GM20431 (cell line): Measurements from ENCODE around the gene LHFPL2.

Experiments used
- in situ Hi-C: fragments of 300-500 bp; cut with MseI, MboI; formaldehyde crosslinking; loops from one replicate; pipeline ENCODE4 v1.15.0; 2020; ENCODE audit warnings: low sequenced_read_pairs; ENCODE audit not compliant: unreplicated experiment

LHFPL2 gene

DNA sequence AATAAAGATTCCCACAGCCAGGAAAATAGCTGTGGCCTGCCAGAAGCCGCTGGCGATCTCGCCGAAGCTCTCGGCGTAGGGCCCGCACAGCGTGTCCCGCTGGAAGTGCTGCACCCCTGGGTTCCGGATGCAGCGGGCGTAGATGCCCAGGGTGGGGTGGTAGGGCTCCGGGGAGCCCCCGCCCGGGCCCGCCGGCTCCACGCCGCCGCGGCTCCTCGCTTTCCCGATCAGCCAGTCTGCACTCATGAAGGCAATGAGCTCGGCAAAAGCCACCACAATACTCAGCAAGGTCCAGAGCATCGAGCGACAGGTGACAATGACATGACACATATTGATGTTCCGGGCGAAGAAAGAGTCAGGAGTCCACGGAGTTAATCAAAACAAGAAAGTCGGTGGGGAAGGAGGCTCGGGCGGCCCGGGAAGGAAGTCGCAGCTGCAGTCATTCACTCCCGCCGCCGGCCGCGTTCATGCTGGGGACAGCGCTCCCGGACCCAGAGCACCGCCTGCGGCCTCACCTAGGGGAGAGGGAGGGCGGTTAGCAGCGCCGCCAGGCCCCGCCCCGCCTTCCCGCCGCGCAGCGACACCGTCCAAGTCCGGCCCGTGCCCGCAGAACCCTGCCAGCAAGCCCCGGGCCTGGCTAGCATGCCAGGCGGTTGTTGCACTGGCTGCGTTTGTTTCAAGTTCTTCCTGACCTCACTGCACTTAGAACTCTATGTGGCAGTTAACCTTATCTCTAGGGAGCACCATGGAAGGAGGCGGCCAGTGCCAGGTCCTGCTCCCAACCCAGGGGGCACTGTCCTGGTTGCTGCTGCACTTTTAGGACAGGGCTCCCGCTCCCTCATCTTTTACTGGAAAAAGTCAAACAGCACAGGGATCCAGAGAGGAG is 138.4 kb downstream of the LHFPL2 start:
- in situ Hi-C loops, result no loop called here

- in situ Hi-C loops, result no loop called here
Measured at GRCh38 chr5:78509145-78509865, 139.3 kb downstream of the LHFPL2 start.

GRCh38 chr5:78508186-78508765 is 140.3 kb downstream of the LHFPL2 start:
- in situ Hi-C loops, result no loop called here

DNA sequence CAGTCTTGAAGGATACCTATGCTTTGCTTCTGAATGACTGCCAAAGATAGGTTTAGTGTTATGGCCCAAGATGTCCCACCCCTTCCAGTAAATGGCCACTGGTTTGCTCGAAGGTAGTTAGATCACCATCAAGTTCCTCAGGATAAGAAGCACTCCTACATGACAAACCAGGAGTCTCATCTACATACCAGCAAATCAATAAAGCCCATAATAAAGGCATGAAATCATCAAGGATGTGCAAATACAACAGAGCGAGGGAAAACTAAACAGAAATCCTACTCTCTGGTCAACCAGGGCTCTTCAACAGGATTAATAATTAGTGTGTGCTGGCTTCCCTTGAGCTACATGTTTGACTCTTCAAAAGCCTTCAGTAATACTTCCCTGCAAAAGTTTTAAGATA is 141.0 kb downstream of the LHFPL2 start:
- in situ Hi-C loops, result no loop called here

DNA sequence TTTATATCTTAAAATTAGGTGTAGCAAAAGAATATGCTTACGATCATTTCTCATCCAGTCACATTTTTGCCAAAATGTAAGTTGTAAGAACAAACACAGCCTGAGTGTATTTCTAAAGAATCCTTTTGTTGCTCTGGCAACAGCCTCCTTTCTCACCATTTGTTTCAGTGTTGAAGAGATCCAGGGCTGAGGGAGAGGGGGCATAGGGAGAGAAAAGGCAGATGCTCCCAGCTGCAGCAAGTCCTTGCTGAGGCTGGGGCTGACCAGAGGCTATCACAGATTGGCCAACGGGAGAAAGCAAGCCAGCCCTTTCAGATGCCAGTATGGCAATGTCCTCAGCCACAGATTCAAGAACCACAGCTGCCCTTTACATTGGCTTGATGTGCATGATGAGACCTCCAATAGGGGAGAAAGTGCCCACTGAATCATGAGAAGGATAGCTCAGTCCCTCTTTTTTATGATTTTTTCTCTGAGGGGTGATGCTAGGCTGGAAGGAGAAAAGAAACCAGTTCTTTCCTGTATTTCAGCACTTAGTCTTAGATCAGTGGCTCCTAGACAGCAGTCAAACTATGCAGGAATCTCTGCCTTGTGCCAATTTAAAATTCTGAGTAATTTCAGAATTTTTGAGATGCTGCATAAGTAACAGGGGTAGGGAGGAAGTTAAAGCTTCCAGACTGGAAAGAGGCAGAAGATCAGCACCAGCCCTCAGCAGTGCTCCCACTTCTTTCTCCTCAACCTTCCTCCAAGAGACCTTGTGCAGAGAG is 142.1 kb downstream of the LHFPL2 start:
- in situ Hi-C loops, result no loop called here

GRCh38 chr5:78505860-78506259 is 142.7 kb downstream of the LHFPL2 start:
- in situ Hi-C loops, result no loop called here

DNA sequence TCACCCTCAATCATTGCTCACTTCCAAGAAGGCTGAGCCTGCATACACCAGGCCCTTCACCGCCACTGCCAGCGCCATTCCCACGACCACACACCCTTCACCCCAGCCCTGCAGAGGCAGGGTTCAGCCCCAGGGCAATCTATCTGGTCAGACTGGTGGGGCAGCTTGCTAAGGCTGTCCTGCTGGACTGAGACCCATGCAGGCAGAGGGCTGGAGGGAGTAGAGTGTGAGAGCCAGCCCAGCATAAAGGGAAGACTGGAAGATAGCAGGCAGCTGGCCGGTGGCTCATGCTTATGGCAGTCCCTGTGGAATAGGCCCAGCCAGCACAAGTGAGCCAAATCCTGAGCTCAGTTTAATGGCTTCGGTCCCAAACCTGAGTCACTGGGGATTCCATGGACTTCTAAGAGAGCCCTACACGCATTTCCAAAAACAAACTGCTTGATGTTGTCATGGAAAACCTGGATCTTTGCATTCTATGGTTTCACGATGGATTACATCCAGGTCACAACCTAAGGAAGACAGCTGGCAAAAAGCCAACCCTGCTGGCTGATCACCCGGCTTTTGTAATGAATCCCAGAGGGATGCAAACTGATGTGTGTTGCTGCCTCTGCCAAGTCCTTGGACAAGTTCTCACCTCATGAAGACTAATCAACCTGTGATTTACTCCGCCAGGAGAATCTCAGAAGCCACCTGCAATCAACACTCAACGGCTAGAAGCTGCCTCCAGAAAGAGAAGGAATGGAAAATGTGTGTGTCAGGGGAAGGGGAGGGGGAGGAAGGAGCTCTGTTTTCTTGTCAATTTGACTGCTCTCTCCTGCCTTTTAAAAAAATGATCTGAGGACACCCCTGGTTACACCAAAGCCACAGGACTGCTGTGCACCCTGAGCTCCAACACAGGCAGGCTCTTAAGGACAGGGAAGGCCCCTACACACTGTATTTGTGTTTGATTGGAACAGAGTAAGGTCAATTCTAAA is 143.6 kb downstream of the LHFPL2 start:
- in situ Hi-C loops, result no loop called here

GRCh38 chr5:78503958-78504653 is 144.5 kb downstream of the LHFPL2 start:
- in situ Hi-C loops, result no loop called here

- in situ Hi-C loops, result no loop called here
Measured at GRCh38 chr5:78501411-78502352, 146.9 kb downstream of the LHFPL2 start.

DNA sequence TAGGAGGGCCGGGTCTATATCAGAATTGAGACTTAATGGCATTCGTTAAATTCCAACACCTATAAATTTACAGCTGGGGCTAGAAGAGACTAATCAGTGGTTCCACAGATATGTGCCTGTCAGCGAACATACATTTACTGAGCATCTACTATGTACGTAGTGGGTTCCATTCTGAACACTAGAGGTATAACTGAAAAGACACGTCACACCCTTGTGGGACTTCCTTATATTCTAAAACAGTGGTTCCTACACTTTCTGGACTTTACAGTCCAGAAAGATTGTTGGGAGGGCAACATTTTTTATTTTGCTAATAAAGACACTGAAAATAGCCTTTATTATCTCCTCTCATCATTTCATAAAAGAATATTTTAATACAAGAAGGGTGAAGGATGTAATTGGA is 147.7 kb downstream of the LHFPL2 start:
- in situ Hi-C loops, result no loop called here

GRCh38 chr5:78500028-78500427 is 148.5 kb downstream of the LHFPL2 start:
- in situ Hi-C loops, result no loop called here

- in situ Hi-C loops, result no loop called here
Measured at GRCh38 chr5:78499485-78499884, 149.1 kb downstream of the LHFPL2 start.

DNA sequence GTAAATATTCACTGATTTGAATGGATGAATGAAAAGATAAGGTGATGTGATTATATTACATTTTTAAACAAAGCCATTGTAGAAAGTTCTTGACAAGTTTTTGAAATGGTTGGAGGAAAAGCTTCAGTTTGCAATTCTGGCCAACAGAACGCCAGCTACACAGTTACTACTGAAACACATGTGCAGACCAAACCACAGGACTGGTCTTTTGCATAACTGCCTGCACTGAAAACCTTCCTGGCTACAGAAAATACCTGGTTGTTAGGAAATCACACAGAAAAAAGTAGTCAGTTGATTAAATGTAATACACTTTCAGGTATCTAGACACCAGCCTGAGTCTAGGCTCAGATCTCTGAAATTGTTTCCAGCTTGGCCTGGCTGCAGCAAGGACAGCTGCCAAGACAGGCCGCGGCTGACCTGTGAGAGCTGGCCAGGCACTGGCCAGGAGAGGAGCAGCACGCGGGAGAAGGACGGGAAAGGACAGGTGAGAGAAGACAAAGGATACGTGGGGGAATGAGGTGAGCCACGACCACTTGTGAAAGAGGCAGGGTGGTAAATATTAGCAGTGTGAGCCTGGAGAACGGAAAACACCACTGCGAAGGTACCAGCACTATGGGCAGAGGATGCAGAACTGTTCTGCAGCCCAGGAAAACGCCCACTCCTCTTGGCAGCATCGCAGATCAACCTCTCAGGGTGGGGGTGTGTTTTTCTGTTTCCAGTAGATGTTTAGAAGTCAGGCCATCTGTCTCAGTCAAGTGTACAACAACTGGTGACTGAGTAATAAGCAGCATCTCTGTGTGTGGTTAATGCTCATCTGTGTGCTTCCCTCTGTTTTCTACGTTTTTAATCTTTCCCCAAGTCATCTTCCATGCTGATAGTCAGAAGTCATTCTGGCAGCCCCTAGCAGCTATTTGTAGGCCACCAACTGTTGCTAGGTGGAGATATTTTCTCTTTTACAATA is 150.7 kb downstream of the LHFPL2 start:
- in situ Hi-C loops, result no loop called here

- in situ Hi-C loops, result no loop called here
Measured at GRCh38 chr5:78496373-78496772, 152.2 kb downstream of the LHFPL2 start.

DNA sequence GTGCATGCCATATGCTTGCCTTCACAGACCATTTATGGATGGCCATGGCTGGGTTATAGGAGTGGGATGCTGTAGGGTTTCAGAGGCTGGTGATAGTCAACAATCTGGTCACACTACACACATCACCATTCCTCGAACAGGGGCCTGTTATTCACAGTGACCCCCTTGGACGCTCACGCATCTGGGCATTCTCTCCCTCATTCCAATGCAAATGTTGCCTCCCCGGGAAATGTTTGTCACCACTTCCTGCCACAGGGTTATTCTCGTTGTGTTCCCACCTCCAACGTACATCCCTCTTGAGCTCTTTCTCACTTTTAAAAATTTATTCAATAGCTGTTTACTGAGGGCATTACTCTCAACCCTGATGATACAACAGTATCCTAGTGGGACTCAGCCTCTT is 152.8 kb downstream of the LHFPL2 start:
- in situ Hi-C loops, result no loop called here

- in situ Hi-C loops, result no loop called here
Measured at GRCh38 chr5:78492650-78493049, 155.9 kb downstream of the LHFPL2 start.
